GM18502 (cell line): ENCODE data around the gene FAM149B1.

Source experiments
- ATAC-seq: cut with Tn5 transposase; IDR thresholded peaks from one replicate; pipeline ENCODE4 v1.9.1; 2021; ENCODE audit warnings: mild to moderate bottlenecking; ENCODE audit not compliant: unreplicated experiment, poor library complexity

FAM149B1 gene

GRCh38 chr10:73172867-73173266 is 4.9 kb downstream of the FAM149B1 start:
- no peak for ATAC-seq

- ATAC-seq, result no peak
These were observed 6.4 kb downstream of the FAM149B1 start for GRCh38 chr10:73174148-73174925.

- ATAC-seq, result no peak
These were observed 14.6 kb downstream of the FAM149B1 start for GRCh38 chr10:73182568-73182967.

GRCh38 chr10:73183667-73184281 is 15.9 kb downstream of the FAM149B1 start:
- ATAC-seq, result no peak

- no peak for ATAC-seq
These were observed 18.3 kb downstream of the FAM149B1 start for GRCh38 chr10:73186266-73186665.

GRCh38 chr10:73190188-73190587 is 22.3 kb downstream of the FAM149B1 start:
- ATAC-seq, result no peak

GRCh38 chr10:73205081-73205480 is 37.2 kb downstream of the FAM149B1 start:
- ATAC-seq, result no peak

GRCh38 chr10:73205890-73206289 is 38.0 kb downstream of the FAM149B1 start:
- no peak for ATAC-seq

GRCh38 chr10:73206385-73206784 is 38.5 kb downstream of the FAM149B1 start:
- ATAC-seq, result no peak

- ATAC-seq, result no peak
These were observed 40.0 kb downstream of the FAM149B1 start for GRCh38 chr10:73207883-73208282.

GRCh38 chr10:73209705-73210104 is 41.8 kb downstream of the FAM149B1 start:
- ATAC-seq, result no peak

- no peak for ATAC-seq
These were observed 42.6 kb downstream of the FAM149B1 start for GRCh38 chr10:73210395-73211105.

- no peak for ATAC-seq
These were observed 43.3 kb downstream of the FAM149B1 start for GRCh38 chr10:73211106-73211811.

GRCh38 chr10:73215749-73216148 is 47.8 kb downstream of the FAM149B1 start:
- ATAC-seq, result no peak

- no peak for ATAC-seq
These were observed 49.7 kb downstream of the FAM149B1 start for GRCh38 chr10:73217628-73218027.

- no peak for ATAC-seq
These were observed 50.7 kb downstream of the FAM149B1 start for GRCh38 chr10:73218431-73219191.

- no peak for ATAC-seq
These were observed 51.5 kb downstream of the FAM149B1 start for GRCh38 chr10:73219384-73219783.

GRCh38 chr10:73220989-73221388 is 53.1 kb downstream of the FAM149B1 start:
- no peak for ATAC-seq

- ATAC-seq, result no peak
These were observed 57.6 kb downstream of the FAM149B1 start for GRCh38 chr10:73225518-73225917.

GRCh38 chr10:73226663-73227062 is 58.7 kb downstream of the FAM149B1 start:
- ATAC-seq, result no peak
